Fibroblast of pulmonary artery (primary cell): ENCODE data around the gene ARHGEF37.
"Not testable (repeated sequence)": the region's sequence is repeated elsewhere in the genome, so short reads cannot be mapped to it uniquely, and the experiment has no call there.

ENCODE experiments used
- DNase-seq: peaks from one replicate; pipeline ENCODE4 v3.0.0-alpha.2; 2010; ENCODE audit warnings: low read depth
- H3K4me3 ChIP-seq: replicated peaks from 2 replicates; pipeline ENCODE4 v1.5.1; 2011; ENCODE audit warnings: low read depth, mild to moderate bottlenecking, control low read depth, low read length, moderate library complexity
- CTCF ChIP-seq: IDR thresholded peaks from 2 replicates; pipeline ENCODE4 v1.5.1; 2011; ENCODE audit warnings: mild to moderate bottlenecking, control low read depth, low read length, inconsistent platforms; ENCODE audit errors: missing control alignments

Gene ARHGEF37

GRCh38 chr5:149564542-149565140, 16.7 kb upstream of the ARHGEF37 start:
- peak; percentile 92 for DNase-seq
- TF ChIP-seq CTCF = peak; percentile 50
- not testable (repeated sequence) for H3K4me3 ChIP-seq

GRCh38 chr5:149567226-149567625, 14.1 kb upstream of the ARHGEF37 start:
- no peak for DNase-seq
- no peak for TF ChIP-seq CTCF
- H3K4me3 ChIP-seq = no peak overlapping the region

GRCh38 chr5:149572170-149572569, 9.1 kb upstream of the ARHGEF37 start:
- no peak overlapping the region for H3K4me3 ChIP-seq
- DNase-seq = no peak
- no peak for TF ChIP-seq CTCF

GRCh38 chr5:149572576-149573231, 8.6 kb upstream of the ARHGEF37 start:
- TF ChIP-seq CTCF = no peak
- H3K4me3 ChIP-seq = no peak overlapping the region
- DNase-seq = no peak

- TF ChIP-seq CTCF = no peak
- DNase-seq = no peak
- H3K4me3 ChIP-seq = no peak overlapping the region
These were observed 6.2 kb upstream of the ARHGEF37 start for GRCh38 chr5:149575131-149575530.

GRCh38 chr5:149576021-149576420, 5.3 kb upstream of the ARHGEF37 start:
- no peak overlapping the region for H3K4me3 ChIP-seq
- no peak for DNase-seq
- TF ChIP-seq CTCF = no peak

GRCh38 chr5:149578896-149579295, 2.4 kb upstream of the ARHGEF37 start:
- no peak for TF ChIP-seq CTCF

More at GRCh38 chr5:149578896-149579295, 2.4 kb upstream of the ARHGEF37 start:
- no peak for DNase-seq
- no peak overlapping the region for H3K4me3 ChIP-seq
